HUES6 (cell line): ENCODE data around the gene PIP5K1A.

Experiments used
- H3K27ac ChIP-seq: 2 replicates; pipeline ENCODE4 v1.7.0; 2013; ENCODE audit warnings: low read depth, mild to moderate bottlenecking, low read length, inconsistent platforms
- H3K27me3 ChIP-seq: 2 replicates; pipeline ENCODE4 v1.6.1; 2013; ENCODE audit warnings: low read length; ENCODE audit not compliant: control insufficient read depth, insufficient read depth
- H3K36me3 ChIP-seq: 2 replicates; pipeline ENCODE4 v1.6.1; 2013; ENCODE audit warnings: low read length; ENCODE audit not compliant: control insufficient read depth, insufficient read depth
- H3K4me1 ChIP-seq: 2 replicates; pipeline ENCODE4 v1.6.1; 2013; ENCODE audit warnings: low read length; ENCODE audit not compliant: control insufficient read depth, insufficient read depth
- H3K4me3 ChIP-seq: 2 replicates; pipeline ENCODE4 v1.5.1; 2013; ENCODE audit warnings: low read depth, low read length
- H3K9ac ChIP-seq: one replicate; pipeline ENCODE4 v1.6.1; 2013; ENCODE audit warnings: mild to moderate bottlenecking, low read length
- H3K9me3 ChIP-seq: 2 replicates; pipeline ENCODE4 v1.6.1; 2013; ENCODE audit warnings: low read depth, low read length; ENCODE audit not compliant: control insufficient read depth, insufficient read depth

Gene PIP5K1A

GRCh38 chr1:151221616-151222015, 23.3 kb downstream of the PIP5K1A start:
- H3K27ac ChIP-seq = no peak overlapping the region
- H3K9me3 ChIP-seq = no peaks in the 10 kb centered on the region
- no peak overlapping the region for H3K4me3 ChIP-seq
- H3K4me1 ChIP-seq = no peaks in the 10 kb centered on the region
- peaks cover 38% of the 10 kb centered on the region for H3K36me3 ChIP-seq
- no peak overlapping the region for H3K9ac ChIP-seq
- H3K27me3 ChIP-seq = no peaks in the 10 kb centered on the region

GRCh38 chr1:151222130-151222529, 23.8 kb downstream of the PIP5K1A start:
- Histone ChIP-seq H3K9ac (no peak overlapping the region), H3K27me3 (no peaks in the 10 kb centered on the region), H3K27ac (no peak overlapping the region), H3K36me3 (peaks cover 43% of the 10 kb centered on the region), H3K9me3 (no peaks in the 10 kb centered on the region), H3K4me1 (no peaks in the 10 kb centered on the region), H3K4me3 (no peak overlapping the region)

DNA sequence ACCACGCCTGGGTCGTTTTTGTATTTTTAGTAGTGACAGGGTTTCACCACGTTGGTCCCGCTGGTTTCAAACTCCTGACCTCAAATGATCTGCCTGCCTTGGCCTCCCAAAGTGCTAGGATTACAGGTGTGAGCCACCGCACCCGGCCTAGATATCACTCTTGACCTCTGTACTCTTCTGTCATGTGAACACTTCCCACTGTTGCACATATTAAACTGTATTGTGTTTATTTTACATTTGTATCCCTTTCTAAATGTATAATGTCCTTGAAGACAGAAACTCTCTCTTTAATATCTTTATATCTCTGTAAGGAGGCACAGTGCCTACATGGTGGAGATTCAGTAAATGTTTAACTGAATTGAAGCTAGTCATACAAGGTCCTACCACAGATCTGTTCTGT, 36.9 kb downstream of the PIP5K1A start:
- no peak overlapping the region for H3K9ac ChIP-seq
- H3K27ac ChIP-seq = no peak overlapping the region
- no peaks in the 10 kb centered on the region for H3K9me3 ChIP-seq
- H3K36me3 ChIP-seq = peaks cover 97% of the 10 kb centered on the region
- H3K4me3 ChIP-seq = no peak overlapping the region
- no peaks in the 10 kb centered on the region for H3K4me1 ChIP-seq
- no peaks in the 10 kb centered on the region for H3K27me3 ChIP-seq

GRCh38 chr1:151237678-151238466, 39.5 kb downstream of the PIP5K1A start:
- Histone ChIP-seq H3K27ac (no peak overlapping the region), H3K36me3 (peaks cover 98% of the 10 kb centered on the region), H3K9ac (no peak overlapping the region)

DNA sequence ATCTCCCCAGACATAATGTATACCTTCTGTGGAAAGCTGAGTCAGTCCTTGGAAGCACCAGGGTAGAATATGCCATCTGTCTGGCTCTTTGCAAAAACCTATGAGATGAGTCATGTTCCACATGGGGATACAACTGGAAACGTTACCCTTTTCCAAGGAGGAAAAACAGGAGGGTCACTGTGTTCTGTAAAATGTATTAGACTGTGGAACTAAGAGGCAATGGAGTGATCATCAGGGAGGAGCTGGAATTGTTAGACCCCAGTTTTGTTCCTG, 40.1 kb downstream of the PIP5K1A start:
- Histone ChIP-seq H3K9me3 (no peaks in the 10 kb centered on the region), H3K9ac (no peak overlapping the region), H3K27me3 (no peaks in the 10 kb centered on the region), H3K4me1 (no peaks in the 10 kb centered on the region), H3K4me3 (no peak overlapping the region), H3K36me3 (peaks cover 100% of the 10 kb centered on the region), H3K27ac (no peak overlapping the region)

More at GRCh38 chr1:151237678-151238466, 39.5 kb downstream of the PIP5K1A start:
- Histone ChIP-seq H3K9me3 (no peaks in the 10 kb centered on the region), H3K4me1 (no peaks in the 10 kb centered on the region), H3K27me3 (no peaks in the 10 kb centered on the region), H3K4me3 (no peak overlapping the region)

DNA sequence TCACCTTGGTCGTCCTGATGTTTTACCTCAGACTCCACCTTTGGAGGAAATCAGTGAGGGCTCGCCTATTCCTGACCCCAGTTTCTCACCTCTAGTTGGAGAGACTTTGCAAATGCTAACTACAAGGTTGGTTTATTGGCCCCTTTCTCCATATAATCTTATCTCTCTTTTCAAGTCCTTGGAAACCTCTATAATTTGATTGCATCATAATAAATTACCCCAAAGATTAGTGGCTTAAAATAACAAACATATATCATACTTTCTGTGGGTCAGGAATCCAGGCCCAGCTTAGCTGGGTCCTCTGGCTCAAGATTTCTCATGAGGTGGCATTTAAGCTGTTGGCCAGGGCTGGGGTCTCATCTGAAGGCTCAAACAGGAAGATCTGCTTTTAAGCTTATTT, 44.1 kb downstream of the PIP5K1A start:
- Histone ChIP-seq H3K4me1 (no peaks in the 10 kb centered on the region), H3K27ac (no peak overlapping the region), H3K9ac (no peak overlapping the region), H3K36me3 (peaks cover 98% of the 10 kb centered on the region), H3K4me3 (no peak overlapping the region), H3K9me3 (no peaks in the 10 kb centered on the region), H3K27me3 (no peaks in the 10 kb centered on the region)

GRCh38 chr1:151243683-151244216, 45.4 kb downstream of the PIP5K1A start:
- peaks cover 98% of the 10 kb centered on the region for H3K36me3 ChIP-seq
- H3K4me1 ChIP-seq = no peaks in the 10 kb centered on the region
- no peaks in the 10 kb centered on the region for H3K27me3 ChIP-seq
- H3K4me3 ChIP-seq = no peak overlapping the region
- no peak overlapping the region for H3K27ac ChIP-seq
- H3K9ac ChIP-seq = no peak overlapping the region
- no peaks in the 10 kb centered on the region for H3K9me3 ChIP-seq

GRCh38 chr1:151246786-151247185, 48.4 kb downstream of the PIP5K1A start:
- Histone ChIP-seq H3K27me3 (no peaks in the 10 kb centered on the region), H3K27ac (no peak overlapping the region), H3K4me3 (no peak overlapping the region), H3K9me3 (no peaks in the 10 kb centered on the region), H3K36me3 (peaks cover 84% of the 10 kb centered on the region), H3K4me1 (no peaks in the 10 kb centered on the region), H3K9ac (no peak overlapping the region)

- Histone ChIP-seq H3K27me3 (no peaks in the 10 kb centered on the region), H3K9me3 (no peaks in the 10 kb centered on the region), H3K36me3 (peaks cover 34% of the 10 kb centered on the region), H3K4me1 (no peaks in the 10 kb centered on the region), H3K9ac (no peak overlapping the region), H3K27ac (no peak overlapping the region), H3K4me3 (no peak overlapping the region)
Observed at GRCh38 chr1:151251656-151252470, 53.5 kb downstream of the PIP5K1A start.

- H3K4me3 ChIP-seq = peak within 1 kb of the TSS; percentile 94
- peak within 1 kb of the TSS; percentile 88 for H3K9ac ChIP-seq
- H3K27ac ChIP-seq = peak within 1 kb of the TSS; percentile 88
- no peaks in the 10 kb centered on the region for H3K27me3 ChIP-seq
- H3K36me3 ChIP-seq = peaks cover 9% of the 10 kb centered on the region
- H3K9me3 ChIP-seq = no peaks in the 10 kb centered on the region
- no peaks in the 10 kb centered on the region for H3K4me1 ChIP-seq
Observed at GRCh38 chr1:151254217-151255213, 56.2 kb downstream of the PIP5K1A start, which contains the start of gene PSMD4. Gene PSMD4 (plus strand): TSS chr1:151254734. CDS start chr1:151254783, 49 bp downstream.
